T-helper 2 cell treated with Interferon-gamma antibody and Interleukin-4, amounts not matched to agents 5 μg/mL and 100 μg/mL, for 36 hours (primary cell): Measurements from ENCODE around the gene NTS.

Source experiments
- DNase-seq: peaks from one replicate; pipeline ENCODE4 v3.0.0; 2021; ENCODE audit warnings: low spot score
- H3K27ac Mint-ChIP-seq: one replicate; pipeline ENCODE4 v1.8.0; 2021; ENCODE audit warnings: mild to moderate bottlenecking, mixed read lengths
- H3K27me3 Mint-ChIP-seq: one replicate; pipeline ENCODE4 v1.8.0; 2021; ENCODE audit warnings: low read depth, mixed read lengths
- H3K36me3 Mint-ChIP-seq: one replicate; pipeline ENCODE4 v1.8.0; 2021; ENCODE audit warnings: low read depth, mixed read lengths
- H3K4me1 Mint-ChIP-seq: one replicate; pipeline ENCODE4 v1.8.0; 2021; ENCODE audit warnings: low read depth, mixed read lengths
- H3K4me3 Mint-ChIP-seq: one replicate; pipeline ENCODE4 v1.8.0; 2022; ENCODE audit warnings: mild to moderate bottlenecking, moderate library complexity, mixed read lengths
- H3K9me3 Mint-ChIP-seq: one replicate; pipeline ENCODE4 v1.8.0; 2021; ENCODE audit warnings: mixed read lengths

NTS gene, protein sequence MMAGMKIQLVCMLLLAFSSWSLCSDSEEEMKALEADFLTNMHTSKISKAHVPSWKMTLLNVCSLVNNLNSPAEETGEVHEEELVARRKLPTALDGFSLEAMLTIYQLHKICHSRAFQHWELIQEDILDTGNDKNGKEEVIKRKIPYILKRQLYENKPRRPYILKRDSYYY

DNA sequence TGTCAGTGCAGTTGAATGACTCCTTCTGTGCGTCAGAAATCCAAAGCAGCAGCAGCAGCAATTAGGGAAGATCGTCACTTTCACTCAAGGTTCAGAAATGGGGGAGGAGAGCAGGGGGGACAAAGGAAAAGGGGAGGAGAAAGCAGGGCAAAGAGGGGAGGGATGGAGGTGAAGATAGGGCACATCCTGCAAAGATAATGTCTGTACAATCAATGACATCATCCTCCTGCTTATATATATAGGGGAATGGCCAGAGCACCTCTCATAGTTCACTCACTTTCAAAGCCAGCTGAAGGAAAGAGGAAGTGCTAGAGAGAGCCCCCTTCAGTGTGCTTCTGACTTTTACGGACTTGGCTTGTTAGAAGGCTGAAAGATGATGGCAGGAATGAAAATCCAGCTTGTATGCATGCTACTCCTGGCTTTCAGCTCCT, at the start of gene NTS:
TSS of gene NTS (plus strand) at position 265 of the 431 bp plus-strand sequence. CDS start at position 374, 109 bp downstream.
- Mint-ChIP-seq H3K27me3 (peaks cover 2% of the 10 kb centered on the region), H3K4me1 (no peaks in the 10 kb centered on the region), H3K36me3 (no peaks in the 10 kb centered on the region), H3K9me3 (no peaks in the 10 kb centered on the region), H3K27ac (no peak within 1 kb of the TSS), H3K4me3 (no peak within 1 kb of the TSS)
- DNase-seq = no peak

DNA sequence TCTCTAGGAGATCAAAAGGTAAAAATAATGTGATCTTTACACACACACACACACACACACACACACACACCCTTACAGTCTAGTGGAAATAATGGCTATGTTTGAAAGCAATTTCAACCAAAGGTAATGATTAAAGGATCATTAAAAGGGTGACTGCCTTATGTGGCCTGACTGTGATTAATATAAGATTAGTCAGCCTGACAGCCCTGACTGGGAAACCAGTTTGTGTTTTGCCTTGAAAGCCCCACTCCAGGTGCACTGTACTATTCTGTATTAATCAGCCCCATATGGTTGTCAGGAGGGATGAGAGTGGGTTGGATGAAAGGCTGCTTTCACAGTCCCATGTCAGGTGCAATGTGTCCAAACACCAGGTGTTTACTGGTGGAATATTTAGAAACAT, 48.3 kb upstream of the NTS start:
- no peak overlapping the region for H3K27ac Mint-ChIP-seq
- no peaks in the 10 kb centered on the region for H3K4me1 Mint-ChIP-seq
- H3K4me3 Mint-ChIP-seq = no peak overlapping the region
- H3K36me3 Mint-ChIP-seq = no peaks in the 10 kb centered on the region
- H3K27me3 Mint-ChIP-seq = no peaks in the 10 kb centered on the region
- H3K9me3 Mint-ChIP-seq = no peaks in the 10 kb centered on the region
- DNase-seq = no peak

DNA sequence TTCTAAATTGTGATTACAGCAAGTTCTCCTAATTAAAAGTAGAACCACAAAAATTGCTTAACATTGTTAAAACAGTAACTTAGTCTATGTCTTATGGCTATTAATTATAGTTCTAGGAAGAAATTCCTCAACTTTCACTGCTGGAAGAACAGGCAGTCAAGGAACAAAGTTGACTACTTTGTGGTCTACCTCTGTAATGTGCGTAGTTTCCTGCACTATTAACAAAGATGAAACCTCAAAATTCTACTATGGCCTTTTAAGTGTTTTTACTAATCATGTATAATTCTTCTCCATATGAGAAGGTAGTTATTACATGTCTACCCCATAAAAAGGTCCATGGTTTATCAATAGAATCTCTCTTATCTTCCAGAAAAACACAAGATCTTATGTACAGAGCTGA, 45.5 kb upstream of the NTS start:
- H3K4me1 Mint-ChIP-seq = no peaks in the 10 kb centered on the region

DNA sequence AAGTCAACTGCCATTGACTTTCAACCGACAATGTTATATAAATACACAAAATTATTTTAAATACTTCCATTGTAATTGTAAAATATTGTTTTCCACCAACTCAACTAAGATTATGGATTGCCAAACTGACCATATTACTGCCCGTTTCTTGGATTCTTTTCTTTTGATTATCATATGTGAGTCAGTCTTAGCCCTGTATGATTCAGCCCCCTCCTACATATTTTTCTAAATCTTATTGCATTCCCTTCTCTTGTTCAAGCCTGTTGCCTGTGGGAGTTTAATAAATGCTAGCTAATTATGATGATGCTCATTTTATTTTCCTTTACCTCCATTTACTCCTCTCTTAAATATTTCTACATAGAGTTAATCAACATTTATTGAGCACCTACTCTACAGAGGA, 44.7 kb upstream of the NTS start:
- H3K27ac Mint-ChIP-seq = no peak overlapping the region
- no peak for DNase-seq
- H3K4me3 Mint-ChIP-seq = no peak overlapping the region
- no peaks in the 10 kb centered on the region for H3K27me3 Mint-ChIP-seq
- no peaks in the 10 kb centered on the region for H3K9me3 Mint-ChIP-seq
- H3K36me3 Mint-ChIP-seq = no peaks in the 10 kb centered on the region
- H3K4me1 Mint-ChIP-seq = no peaks in the 10 kb centered on the region

More for the DNA sequence above, 45.5 kb upstream of the NTS start:
- Mint-ChIP-seq H3K36me3 (no peaks in the 10 kb centered on the region), H3K27me3 (no peaks in the 10 kb centered on the region), H3K9me3 (no peaks in the 10 kb centered on the region), H3K4me3 (no peak overlapping the region), H3K27ac (no peak overlapping the region)
- no peak for DNase-seq

DNA sequence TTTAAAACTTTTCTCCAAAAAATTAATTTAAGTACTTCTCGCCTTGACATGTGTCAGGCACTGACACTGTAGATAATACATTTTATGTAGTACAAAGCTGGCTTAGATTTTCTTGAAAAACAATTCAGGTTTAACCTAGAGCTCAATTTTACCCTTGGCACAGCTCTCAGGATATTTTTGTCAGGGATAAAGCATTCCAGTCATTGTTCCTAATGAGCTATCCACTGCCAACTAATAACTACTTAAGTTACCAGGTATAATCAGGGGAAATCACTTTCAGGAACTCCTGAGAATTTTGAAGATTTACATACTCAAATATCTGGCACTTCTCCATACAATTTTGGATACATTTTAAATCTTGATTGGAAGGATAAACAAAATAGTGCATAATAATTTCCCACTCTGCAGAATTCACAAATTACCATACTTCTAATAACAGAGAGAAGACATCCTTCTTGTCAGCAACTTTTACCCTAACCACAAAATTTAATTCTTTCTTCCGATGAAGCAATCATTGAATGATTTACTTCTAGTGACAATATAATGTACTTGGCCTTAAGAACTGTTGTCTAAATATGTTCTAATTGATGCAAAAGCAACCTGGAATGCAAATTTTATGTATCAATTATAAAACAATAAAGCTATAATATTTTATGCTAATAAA, 42.6 kb upstream of the NTS start:
- DNase-seq = no peak
- Mint-ChIP-seq H3K9me3 (no peaks in the 10 kb centered on the region), H3K27ac (no peak overlapping the region), H3K36me3 (no peaks in the 10 kb centered on the region), H3K27me3 (no peaks in the 10 kb centered on the region), H3K4me1 (no peaks in the 10 kb centered on the region), H3K4me3 (no peak overlapping the region)

DNA sequence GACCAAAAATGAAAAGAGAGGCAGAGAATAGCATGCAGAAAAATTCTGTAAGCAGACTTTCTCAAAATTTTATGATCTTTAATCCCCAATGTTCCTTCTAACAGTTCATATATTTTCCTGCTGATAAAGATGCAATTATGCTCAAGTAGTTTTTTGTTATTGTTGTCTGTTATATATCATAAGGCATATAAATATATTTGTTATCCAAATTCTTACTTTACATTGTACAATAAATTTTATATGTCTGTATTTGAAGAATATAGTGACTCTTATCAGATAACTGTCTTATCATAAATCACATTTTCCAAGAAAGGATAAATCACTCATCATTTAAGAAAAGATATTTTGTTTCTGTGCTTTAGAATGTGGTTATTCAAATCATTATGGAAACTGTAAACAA, 40.5 kb upstream of the NTS start:
- H3K4me1 Mint-ChIP-seq = no peaks in the 10 kb centered on the region
- H3K27ac Mint-ChIP-seq = no peak overlapping the region
- H3K36me3 Mint-ChIP-seq = no peaks in the 10 kb centered on the region
- H3K4me3 Mint-ChIP-seq = no peak overlapping the region
- no peaks in the 10 kb centered on the region for H3K27me3 Mint-ChIP-seq
- no peaks in the 10 kb centered on the region for H3K9me3 Mint-ChIP-seq
- no peak for DNase-seq

DNA sequence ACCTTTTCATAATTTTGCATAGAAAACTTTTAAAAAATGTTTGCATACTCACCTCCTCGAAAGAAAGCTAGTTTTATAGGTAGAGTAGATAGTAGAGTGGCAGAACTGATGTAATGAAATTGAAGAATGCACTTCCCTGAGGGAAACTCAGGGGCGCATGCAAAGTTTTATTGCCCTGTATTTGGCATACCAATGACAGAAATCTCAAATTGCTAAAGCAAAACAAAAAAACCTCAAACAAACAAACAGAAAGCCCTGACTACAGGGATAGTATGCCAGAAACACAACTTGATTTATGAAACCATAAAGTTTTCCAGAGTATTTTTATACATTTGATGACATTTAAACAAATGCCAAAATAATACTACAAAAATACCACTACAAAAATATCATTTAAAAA, 39.7 kb upstream of the NTS start:
- Mint-ChIP-seq H3K4me3 (no peak overlapping the region), H3K4me1 (no peaks in the 10 kb centered on the region), H3K27ac (no peak overlapping the region), H3K36me3 (no peaks in the 10 kb centered on the region), H3K27me3 (no peaks in the 10 kb centered on the region), H3K9me3 (no peaks in the 10 kb centered on the region)
- no peak for DNase-seq

DNA sequence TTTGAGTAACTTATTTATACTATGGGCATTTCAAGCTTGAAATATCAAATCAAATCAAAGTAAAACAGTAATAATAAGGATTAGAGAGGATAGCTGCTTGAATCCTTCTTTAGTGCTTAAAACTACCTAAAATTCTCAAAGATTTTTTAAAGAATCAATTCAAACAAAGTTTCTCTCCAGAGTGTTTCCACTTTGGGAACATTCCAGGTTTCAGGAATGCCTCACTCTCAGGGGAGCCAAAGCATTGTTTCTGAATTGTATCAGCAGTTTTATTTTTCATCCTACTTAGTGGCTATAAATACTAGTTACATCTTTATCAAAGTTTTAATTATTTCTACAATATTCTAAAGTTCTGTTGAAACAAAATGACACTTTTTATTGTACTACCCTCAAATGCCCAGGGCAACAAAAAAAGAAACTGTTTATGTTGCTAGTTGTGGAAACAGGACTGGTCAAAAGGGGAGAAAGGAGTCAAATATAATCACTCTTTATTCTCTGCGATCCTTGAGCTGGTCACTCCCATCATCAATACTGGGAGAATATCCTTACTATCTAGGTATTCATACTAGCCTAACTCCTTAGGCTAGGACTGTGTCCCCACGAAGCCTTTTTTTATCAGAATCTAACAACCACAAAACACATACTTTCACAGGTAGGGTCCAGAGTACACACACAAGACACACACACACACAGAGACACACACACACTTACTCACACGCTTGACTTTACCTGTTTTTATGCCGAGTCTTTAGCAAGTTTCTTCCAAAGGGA, 38.5 kb upstream of the NTS start:
- no peak overlapping the region for H3K4me3 Mint-ChIP-seq
- H3K27me3 Mint-ChIP-seq = no peaks in the 10 kb centered on the region
- H3K36me3 Mint-ChIP-seq = no peaks in the 10 kb centered on the region
- DNase-seq = no peak
- H3K4me1 Mint-ChIP-seq = no peaks in the 10 kb centered on the region
- no peak overlapping the region for H3K27ac Mint-ChIP-seq
- no peaks in the 10 kb centered on the region for H3K9me3 Mint-ChIP-seq

DNA sequence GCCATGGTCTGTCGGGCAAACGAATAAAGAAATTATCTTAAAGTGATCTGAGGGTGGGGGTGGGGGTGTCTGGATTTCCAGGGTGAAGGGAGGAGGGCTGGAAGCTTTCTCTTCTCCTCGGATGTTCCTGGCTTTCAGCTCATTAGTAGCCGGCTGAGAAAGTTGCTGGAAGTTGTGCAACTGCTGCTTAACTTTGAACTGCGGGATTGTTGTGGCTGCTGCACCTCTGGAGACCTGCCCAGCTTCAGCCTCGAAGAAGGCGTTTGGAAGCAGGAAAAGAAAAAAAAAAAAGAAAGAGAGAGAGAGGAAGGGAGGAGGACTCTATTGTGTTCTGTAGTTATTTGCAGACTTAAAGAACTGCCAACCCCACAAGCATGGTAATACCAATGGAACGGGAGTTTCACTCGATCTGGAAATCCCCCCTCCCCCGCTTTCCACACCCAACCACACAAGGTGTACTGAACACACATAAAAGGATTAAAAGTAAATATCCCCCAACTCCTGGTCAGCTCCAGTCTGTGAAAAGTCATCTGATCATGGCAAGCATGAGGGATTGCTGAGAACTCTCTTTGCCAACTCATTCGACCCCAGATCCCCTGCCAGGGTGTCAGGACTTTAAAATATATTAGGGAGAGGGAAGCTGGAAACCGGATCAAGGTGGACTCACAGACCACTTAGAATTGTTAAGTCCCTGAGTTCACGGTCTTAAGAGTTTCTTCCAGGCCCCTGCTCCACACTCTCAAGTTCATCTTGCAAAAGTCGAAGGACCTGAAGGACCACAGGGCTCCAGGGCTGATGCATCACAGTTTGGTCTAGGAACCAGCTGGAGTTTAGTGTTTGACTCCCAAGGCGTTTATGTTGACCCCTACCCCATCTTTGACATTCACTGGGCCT, 37.7 kb upstream of the NTS start, which contains the start of gene RASSF9:
TSS of gene RASSF9 (minus strand) at position 213 of the 894 bp plus-strand sequence. CDS start at position 5, 208 bp downstream.
- DNase-seq = no peak
- no peaks in the 10 kb centered on the region for H3K4me1 Mint-ChIP-seq

DNA sequence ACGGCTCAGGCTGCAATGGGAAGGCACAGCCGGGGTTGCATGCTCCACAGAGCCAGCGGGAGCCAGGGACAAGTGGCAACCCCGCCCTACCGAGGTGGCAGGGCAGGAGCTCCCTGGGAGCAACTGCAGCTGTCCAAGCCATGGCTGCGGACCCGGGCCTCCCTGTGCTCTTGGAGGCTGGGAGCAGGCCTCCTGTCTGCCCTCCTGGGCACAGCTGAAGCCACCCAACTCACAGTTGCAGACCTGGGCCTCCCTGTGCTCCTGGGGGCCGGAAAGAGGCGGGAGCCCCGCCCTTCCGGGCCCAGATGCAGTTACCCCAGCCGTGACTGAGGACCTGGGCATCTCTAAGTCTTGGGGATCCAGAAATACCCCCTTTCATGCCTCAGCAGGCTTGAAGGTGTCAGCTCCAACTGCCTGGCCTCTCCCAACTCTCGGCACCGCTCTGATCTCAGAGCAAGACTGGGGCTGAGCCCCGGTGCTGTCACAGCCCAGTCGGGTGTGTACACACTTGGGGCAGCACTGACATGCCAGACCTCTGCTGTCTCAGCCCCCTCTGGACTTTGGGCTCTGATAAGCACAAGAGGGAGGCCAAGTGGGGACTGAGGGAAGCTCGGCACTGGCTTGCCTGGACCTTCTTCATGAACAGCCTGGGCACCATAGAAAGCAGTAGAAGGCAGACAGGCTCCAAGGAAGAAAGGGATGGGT, 30.3 kb upstream of the NTS start:
- H3K27ac Mint-ChIP-seq = no peak overlapping the region
- no peaks in the 10 kb centered on the region for H3K27me3 Mint-ChIP-seq
- no peaks in the 10 kb centered on the region for H3K36me3 Mint-ChIP-seq
- no peaks in the 10 kb centered on the region for H3K9me3 Mint-ChIP-seq
- no peaks in the 10 kb centered on the region for H3K4me1 Mint-ChIP-seq
- no peak overlapping the region for H3K4me3 Mint-ChIP-seq
- DNase-seq = no peak

More for the DNA sequence above, 37.7 kb upstream of the NTS start, which contains the start of gene RASSF9:
- Mint-ChIP-seq H3K4me3 (no peak within 1 kb of the TSS), H3K27me3 (no peaks in the 10 kb centered on the region), H3K9me3 (no peaks in the 10 kb centered on the region), H3K36me3 (no peaks in the 10 kb centered on the region), H3K27ac (no peak within 1 kb of the TSS)

DNA sequence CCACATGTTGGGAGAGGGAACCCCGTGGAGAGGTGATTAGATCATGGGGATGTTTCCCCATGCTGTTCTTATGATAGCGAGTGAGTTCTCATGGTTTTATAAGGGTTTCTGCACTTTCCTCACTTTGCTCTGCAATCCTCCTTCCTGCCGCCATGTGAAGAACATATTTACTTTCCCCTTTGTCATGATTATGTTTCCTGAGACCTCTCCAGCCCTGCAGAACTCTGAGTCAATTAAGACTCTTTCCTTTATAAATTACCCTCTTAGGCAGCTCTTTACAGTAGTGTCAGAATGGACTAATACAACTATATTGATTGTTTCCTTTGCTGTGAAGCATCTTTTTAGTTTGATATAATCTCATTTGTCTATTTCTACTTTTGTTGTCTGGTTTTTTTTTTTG, 24.8 kb upstream of the NTS start:
- Mint-ChIP-seq H3K4me1 (no peaks in the 10 kb centered on the region), H3K27me3 (no peaks in the 10 kb centered on the region), H3K9me3 (no peaks in the 10 kb centered on the region), H3K36me3 (no peaks in the 10 kb centered on the region), H3K27ac (no peak overlapping the region), H3K4me3 (no peak overlapping the region)
- DNase-seq = no peak

DNA sequence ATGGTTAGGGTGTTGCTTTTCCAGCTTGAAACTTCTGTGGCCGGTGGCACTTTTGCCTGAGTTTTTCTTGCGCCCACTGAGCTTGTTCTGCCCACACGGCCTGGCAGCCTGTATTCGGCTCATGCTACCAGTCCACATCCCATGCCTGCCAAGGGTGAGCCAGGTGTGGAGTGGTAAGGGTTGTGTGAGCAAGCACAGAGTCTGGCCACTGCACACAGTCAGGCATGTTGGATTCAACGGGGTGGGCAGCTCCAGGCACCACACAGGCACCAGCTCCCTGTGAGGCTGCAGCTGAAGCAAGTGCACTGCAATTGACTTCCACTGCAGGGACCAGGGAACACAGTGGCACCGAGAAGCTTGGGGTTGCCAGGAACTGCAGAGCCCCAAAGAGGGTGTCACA, 18.8 kb upstream of the NTS start:
- no peaks in the 10 kb centered on the region for H3K9me3 Mint-ChIP-seq
- no peak for DNase-seq
- H3K27me3 Mint-ChIP-seq = no peaks in the 10 kb centered on the region
- no peaks in the 10 kb centered on the region for H3K36me3 Mint-ChIP-seq
- no peak overlapping the region for H3K4me3 Mint-ChIP-seq
- no peaks in the 10 kb centered on the region for H3K4me1 Mint-ChIP-seq
- no peak overlapping the region for H3K27ac Mint-ChIP-seq

DNA sequence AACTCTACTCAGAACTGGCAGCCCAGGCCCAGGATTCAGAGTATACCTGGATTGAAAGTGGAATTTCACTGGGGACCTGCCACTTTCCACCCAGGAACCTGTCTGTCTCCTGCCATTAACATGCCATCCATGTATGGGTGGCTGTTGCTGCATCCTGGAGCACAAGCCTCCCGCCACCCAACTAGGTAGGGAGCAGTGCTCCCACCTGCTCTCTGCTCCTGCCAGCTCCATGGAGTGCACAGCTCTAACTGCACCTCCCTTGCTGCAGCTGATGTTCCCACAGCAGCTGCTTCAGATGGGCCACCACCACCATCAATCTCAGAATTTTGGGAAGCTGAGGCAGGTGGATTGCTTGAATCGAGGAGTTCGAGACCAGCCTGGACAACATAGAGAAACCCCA, 17.1 kb upstream of the NTS start:
- Mint-ChIP-seq H3K4me3 (no peak overlapping the region), H3K4me1 (no peaks in the 10 kb centered on the region)
- no peak for DNase-seq

More for the DNA sequence above, 17.1 kb upstream of the NTS start:
- no peaks in the 10 kb centered on the region for H3K9me3 Mint-ChIP-seq
- H3K27me3 Mint-ChIP-seq = no peaks in the 10 kb centered on the region
- H3K27ac Mint-ChIP-seq = no peak overlapping the region
- no peaks in the 10 kb centered on the region for H3K36me3 Mint-ChIP-seq
